DND-41 (cell line): ENCODE results near the gene KCNT1.

Experiments used
- ATAC-seq: fragments of 200-7000 bp; cut with Tn5 transposase; 3 replicates; pipeline ENCODE4 v1.9.1; 2021; ENCODE audit warnings: low read depth; ENCODE audit not compliant: insufficient read depth
- DNase-seq: peaks from one replicate; pipeline ENCODE4 v3.0.0-alpha.2; 2020
- H2AFZ ChIP-seq: 2 replicates; pipeline ENCODE4 v1.6.0; 2012; ENCODE audit warnings: low read depth, low read length
- H3K27ac ChIP-seq: 2 replicates; pipeline ENCODE4 v1.5.1; 2012; ENCODE audit warnings: low read length, inconsistent platforms
- H3K27me3 ChIP-seq: fragments of 200-600 bp; sonication (generic); 2 replicates; pipeline ENCODE4 v1.6.0; 2012; ENCODE audit warnings: low read length, mild to moderate bottlenecking, inconsistent platforms; ENCODE audit not compliant: insufficient read depth, poor library complexity
- H3K36me3 ChIP-seq: 2 replicates; pipeline ENCODE4 v1.5.1; 2012; ENCODE audit warnings: low read length, inconsistent platforms; ENCODE audit not compliant: insufficient read depth
- H3K4me1 ChIP-seq: 2 replicates; pipeline ENCODE4 v1.5.1; 2012; ENCODE audit warnings: mild to moderate bottlenecking, low read length; ENCODE audit not compliant: insufficient read depth
- H3K4me2 ChIP-seq: 2 replicates; pipeline ENCODE4 v1.6.0; 2012; ENCODE audit warnings: mild to moderate bottlenecking, moderate library complexity, low read length, inconsistent platforms; ENCODE audit not compliant: insufficient read depth
- H3K4me3 ChIP-seq, 2 experiments: fragments of 200-600 bp in 1 of 2; shearing (Covaris generic) in 1 of 2; 2 replicates each; pipeline ENCODE4 v1.5.1; 2012 to 2016; ENCODE audit warnings: inconsistent platforms in 2 of 2, low read length in 2 of 2, mild to moderate bottlenecking in 2 of 2, low read depth in 1 of 2, moderate library complexity in 1 of 2
- H3K79me2 ChIP-seq: 2 replicates; pipeline ENCODE4 v1.6.0; 2012; ENCODE audit warnings: low read length, inconsistent platforms; ENCODE audit not compliant: insufficient read depth
- H3K9ac ChIP-seq: 2 replicates; pipeline ENCODE4 v1.6.0; 2012; ENCODE audit warnings: low read depth, mild to moderate bottlenecking, inconsistent platforms, low read length, moderate library complexity
- H3K9me3 ChIP-seq: 2 replicates; pipeline ENCODE4 v1.5.1; 2012; ENCODE audit warnings: low read length, moderate library complexity, mild to moderate bottlenecking, inconsistent platforms; ENCODE audit not compliant: insufficient read depth, severe bottlenecking
- H4K20me1 ChIP-seq: 2 replicates; pipeline ENCODE4 v1.6.0; 2012; ENCODE audit warnings: low read length; ENCODE audit not compliant: insufficient read depth
- CTCF ChIP-seq: IDR thresholded peaks from 2 replicates; pipeline ENCODE4 v1.5.1; 2012; ENCODE audit warnings: borderline replicate concordance, low read length, moderate library complexity, mild to moderate bottlenecking; ENCODE audit not compliant: poor library complexity, severe bottlenecking; ENCODE audit errors: extremely low read depth
- EZH2 ChIP-seq: IDR thresholded peaks from 3 replicates; pipeline ENCODE4 v1.6.1; 2012; ENCODE audit warnings: borderline replicate concordance, low read depth, mild to moderate bottlenecking, moderate library complexity, low read length, inconsistent platforms; ENCODE audit not compliant: severe bottlenecking

KCNT1 gene

GRCh38 chr9:135804581-135805421 is 102.8 kb downstream of the KCNT1 start:
- Histone ChIP-seq H3K79me2 (no peaks in the 10 kb centered on the region), H3K36me3 (peaks cover 3% of the 10 kb centered on the region), H3K4me3 (no peak overlapping the region), H4K20me1 (peaks cover 4% of the 10 kb centered on the region; the same call in 1 of the 2 replicates), H3K27me3 (no peaks in the 10 kb centered on the region), H3K9me3 (no peaks in the 10 kb centered on the region), H2AFZ (no peak overlapping the region), H3K9ac (no peak overlapping the region), H3K4me2 (no peak overlapping the region), H3K27ac (no peak overlapping the region), H3K4me1 (no peaks in the 10 kb centered on the region)
- DNase-seq, result no peak
- TF ChIP-seq CTCF (peak; percentile 13), EZH2 (no peak)
- no peak for ATAC-seq

GRCh38 chr9:135805422-135806022 is 103.5 kb downstream of the KCNT1 start:
- ATAC-seq (no peak), DNase-seq (no peak)
- Histone ChIP-seq H4K20me1 (peaks cover 4% of the 10 kb centered on the region; the same call in 1 of the 2 replicates), H2AFZ (no peak overlapping the region), H3K4me1 (no peaks in the 10 kb centered on the region), H3K36me3 (peaks cover 11% of the 10 kb centered on the region), H3K9ac (no peak overlapping the region), H3K27me3 (no peaks in the 10 kb centered on the region), H3K79me2 (no peaks in the 10 kb centered on the region), H3K4me2 (no peak overlapping the region), H3K9me3 (no peaks in the 10 kb centered on the region), H3K4me3 (no peak overlapping the region), H3K27ac (no peak overlapping the region)
- TF ChIP-seq EZH2, result no peak
- TF ChIP-seq CTCF, result no peak

GRCh38 chr9:135809166-135809565 is 107.2 kb downstream of the KCNT1 start:
- no peak for DNase-seq
- H3K9me3 ChIP-seq, result no peaks in the 10 kb centered on the region
- no peak overlapping the region for H2AFZ ChIP-seq
- H3K4me1 ChIP-seq, result no peaks in the 10 kb centered on the region
- peaks cover 8% of the 10 kb centered on the region; the same call in 1 of the 2 replicates for H4K20me1 ChIP-seq
- no peaks in the 10 kb centered on the region for H3K27me3 ChIP-seq
- no peaks in the 10 kb centered on the region for H3K79me2 ChIP-seq
- no peak overlapping the region for H3K9ac ChIP-seq
- ATAC-seq, result no peak
- no peak overlapping the region for H3K4me3 ChIP-seq
- H3K27ac ChIP-seq, result no peak overlapping the region
- TF ChIP-seq CTCF (no peak), EZH2 (no peak)
- peaks cover 40% of the 10 kb centered on the region for H3K36me3 ChIP-seq
- no peak overlapping the region for H3K4me2 ChIP-seq
